CD14-positive monocyte (primary cell): ENCODE data around the gene ADAMTS17. TPM values are rescaled to one million over a fixed set of nuclear protein-coding genes. Genes with fewer than 3 reads are reported as not detected.

Source experiments
- DNase-seq, 3 donors: peaks; one replicate each; pipeline ENCODE4 v3.0.0-alpha.2; 2011 to 2022
- H2AFZ ChIP-seq: 2 replicates; pipeline ENCODE4 v1.6.0; 2012; ENCODE audit warnings: mild to moderate bottlenecking, low read depth, low read length, inconsistent platforms; ENCODE audit not compliant: insufficient read depth, poor library complexity, severe bottlenecking
- H3K27ac ChIP-seq, 2 donors: 1 replicate in 1 of 2; 2 replicates in 1 of 2; pipeline ENCODE4 v1.5.1; 2012 to 2013; ENCODE audit warnings: low read length in 2 of 2, control low read depth in 1 of 2, inconsistent platforms in 1 of 2, low read depth in 1 of 2, mild to moderate bottlenecking in 1 of 2
- H3K27me3 ChIP-seq, 2 donors: one replicate each; pipeline versions ENCODE4 v1.6.0 to v1.6.1; 2011 to 2013; ENCODE audit warnings: low read length in 2 of 2; ENCODE audit not compliant: control insufficient read depth in 2 of 2, insufficient read depth in 2 of 2
- H3K36me3 ChIP-seq, 2 donors: replicated peaks in 1 of 2; 1 replicate in 1 of 2; 2 replicates in 1 of 2; pipeline versions ENCODE4 v1.5.1 to v1.6.1; 2012 to 2013; ENCODE audit warnings: low read length in 2 of 2, control low read depth in 1 of 2, inconsistent platforms in 1 of 2, mild to moderate bottlenecking in 1 of 2; ENCODE audit not compliant: insufficient read depth in 2 of 2, control insufficient read depth in 1 of 2
- H3K4me1 ChIP-seq, 2 donors: 1 replicate in 1 of 2; 2 replicates in 1 of 2; pipeline versions ENCODE4 v1.5.1 to v1.6.1; 2012 to 2013; ENCODE audit warnings: low read length in 2 of 2, control low read depth in 1 of 2, inconsistent platforms in 1 of 2, mild to moderate bottlenecking in 1 of 2, moderate library complexity in 1 of 2; ENCODE audit not compliant: insufficient read depth in 2 of 2, control insufficient read depth in 1 of 2
- H3K4me2 ChIP-seq: replicated peaks from 2 replicates; pipeline ENCODE3; 2012; ENCODE audit warnings: low read length, moderate library complexity, mild to moderate bottlenecking; ENCODE audit not compliant: poor library complexity, severe bottlenecking; ENCODE audit errors: extremely low read depth
- H3K4me3 ChIP-seq, 3 experiments: fragments of 200-600 bp in 1 of 3; sonication (generic) in 1 of 3; replicated peaks in 1 of 3; 1 replicate in 2 of 3; 2 replicates in 1 of 3; pipeline ENCODE4 v1.5.1; 2011 to 2013; ENCODE audit warnings: low read length in 3 of 3, mild to moderate bottlenecking in 3 of 3, control low read depth in 2 of 3, low read depth in 2 of 3, inconsistent platforms in 1 of 3, moderate library complexity in 1 of 3
- H3K79me2 ChIP-seq: 2 replicates; pipeline ENCODE4 v1.6.0; 2012; ENCODE audit warnings: mild to moderate bottlenecking, control low read depth, inconsistent platforms, low read length, moderate library complexity; ENCODE audit not compliant: insufficient read depth
- H3K9ac ChIP-seq: 2 replicates; pipeline ENCODE4 v1.6.0; 2017; ENCODE audit warnings: low read length, mild to moderate bottlenecking; ENCODE audit not compliant: insufficient read depth, poor library complexity, severe bottlenecking
- H3K9me3 ChIP-seq, 2 donors: replicated peaks in 1 of 2; 1 replicate in 1 of 2; 2 replicates in 1 of 2; pipeline versions ENCODE4 v1.5.1 to v1.6.1; 2012 to 2013; ENCODE audit warnings: low read length in 2 of 2, control low read depth in 1 of 2; ENCODE audit not compliant: control insufficient read depth in 1 of 2, insufficient read depth in 1 of 2
- H4K20me1 ChIP-seq: 2 replicates; pipeline ENCODE4 v1.6.0; 2012; ENCODE audit warnings: mild to moderate bottlenecking, low read length, control low read depth, moderate library complexity; ENCODE audit not compliant: insufficient read depth
- H3K27ac Mint-ChIP-seq, 7 donors: one replicate each; pipeline ENCODE4 v1.8.0; 2020; ENCODE audit warnings: mild to moderate bottlenecking in 7 of 7, mixed read lengths in 7 of 7, moderate library complexity in 6 of 7, inconsistent platforms in 2 of 7
- H3K27me3 Mint-ChIP-seq, 3 donors: one replicate each; pipeline ENCODE4 v1.8.0; 2021 to 2022; ENCODE audit warnings: low read depth in 3 of 3, mild to moderate bottlenecking in 3 of 3, mixed read lengths in 3 of 3, moderate library complexity in 3 of 3, inconsistent platforms in 1 of 3
- H3K36me3 Mint-ChIP-seq, 2 donors: one replicate each; pipeline ENCODE4 v1.8.0; 2020; ENCODE audit warnings: mixed read lengths in 2 of 2, inconsistent platforms in 1 of 2, mild to moderate bottlenecking in 1 of 2
- H3K4me1 Mint-ChIP-seq: one replicate; pipeline ENCODE4 v1.8.0; 2020; ENCODE audit warnings: mild to moderate bottlenecking, mixed read lengths
- H3K4me3 Mint-ChIP-seq, 2 donors: one replicate each; pipeline ENCODE4 v1.8.0; 2020; ENCODE audit warnings: mild to moderate bottlenecking in 2 of 2, mixed read lengths in 2 of 2, moderate library complexity in 1 of 2
- H3K9me3 Mint-ChIP-seq, 7 donors: one replicate each; pipeline ENCODE4 v1.8.0; 2020 to 2022; ENCODE audit warnings: mixed read lengths in 7 of 7, mild to moderate bottlenecking in 6 of 7, moderate library complexity in 6 of 7, inconsistent platforms in 2 of 7
- WGBS: methylation state at CpG from one replicate; pipeline ENCODE4 v1.1.5; 2013; ENCODE audit warnings: missing lambda C conversion rate; ENCODE audit not compliant: insufficient coverage; 5-methylcytosine and 5-hydroxymethylcytosine counted together
- intact Hi-C, 2 donors: fragments of 100-400 bp; cut with micrococcal nuclease; formaldehyde crosslinking; loops; one replicate each; pipeline versions ENCODE4 v1.15.0 to v1.15.1; 2023
- polyA plus RNA-seq, 3 donors: library from polyadenylated mRNA; depleted of rRNA in 1 of 3; unstranded in 2 of 3; stranded (reverse) in 1 of 3; fragments of 300-500 nt in 2 of 3; fragments of >200 nt in 1 of 3; fragmentation: Illumina TruSeq in 2 of 3; gene quantifications; 1 replicate in 2 of 3; 2 replicates in 1 of 3; pipeline ENCODE4 v1.2.3, GENCODE V29; 2012 to 2021
- TF ChIP-seq, protein P1 (sequence below): fragments of 200-600 bp; IDR thresholded peaks from one replicate; pipeline ENCODE4 v1.8.0; 2022; ENCODE audit warnings: antibody characterized with exemption, mild to moderate bottlenecking

ADAMTS17 gene
- polyA plus RNA-seq, 3 donors = 0.03 to 0.25 TPM; not detected in 1

DNA sequence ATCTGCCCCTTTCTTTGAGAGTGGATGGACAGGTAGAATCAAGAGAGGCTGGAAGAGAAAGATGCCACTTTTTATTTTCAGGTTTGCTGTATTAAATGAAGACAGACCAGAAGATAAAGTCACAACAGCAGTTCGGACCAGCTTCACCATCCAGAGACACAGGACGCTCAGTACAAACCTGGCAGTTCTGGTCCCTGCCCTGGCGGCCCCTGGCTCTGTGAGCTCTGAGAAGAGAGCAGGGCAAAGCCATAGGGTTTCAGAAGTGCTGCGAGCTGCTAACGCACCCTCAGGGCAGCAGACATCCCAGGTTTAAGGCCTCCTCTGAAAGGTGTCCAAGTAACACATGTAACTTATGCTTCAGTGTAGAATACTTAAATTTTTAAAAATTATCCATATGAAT is 216.8 kb downstream of the ADAMTS17 start:
- H3K27me3 ChIP-seq = no peaks in the 10 kb centered on the region
- H3K4me3 ChIP-seq = no peak overlapping the region
- Mint-ChIP-seq H3K27me3 (peaks cover 2 to 6% (median 4%) of the 10 kb centered on the region in 3 donors), H3K9me3 (peaks cover 7 to 51% (median 25%) of the 10 kb centered on the region in 7 donors), H3K4me1 (no peaks in the 10 kb centered on the region), H3K4me3 (no peak overlapping the region), H3K27ac (peak overlapping the region in 1 of 7 donors; percentile 61), H3K36me3 (no peaks in the 10 kb centered on the region)
- no peak overlapping the region for H3K9ac ChIP-seq
- TF ChIP-seq, protein P1, sequence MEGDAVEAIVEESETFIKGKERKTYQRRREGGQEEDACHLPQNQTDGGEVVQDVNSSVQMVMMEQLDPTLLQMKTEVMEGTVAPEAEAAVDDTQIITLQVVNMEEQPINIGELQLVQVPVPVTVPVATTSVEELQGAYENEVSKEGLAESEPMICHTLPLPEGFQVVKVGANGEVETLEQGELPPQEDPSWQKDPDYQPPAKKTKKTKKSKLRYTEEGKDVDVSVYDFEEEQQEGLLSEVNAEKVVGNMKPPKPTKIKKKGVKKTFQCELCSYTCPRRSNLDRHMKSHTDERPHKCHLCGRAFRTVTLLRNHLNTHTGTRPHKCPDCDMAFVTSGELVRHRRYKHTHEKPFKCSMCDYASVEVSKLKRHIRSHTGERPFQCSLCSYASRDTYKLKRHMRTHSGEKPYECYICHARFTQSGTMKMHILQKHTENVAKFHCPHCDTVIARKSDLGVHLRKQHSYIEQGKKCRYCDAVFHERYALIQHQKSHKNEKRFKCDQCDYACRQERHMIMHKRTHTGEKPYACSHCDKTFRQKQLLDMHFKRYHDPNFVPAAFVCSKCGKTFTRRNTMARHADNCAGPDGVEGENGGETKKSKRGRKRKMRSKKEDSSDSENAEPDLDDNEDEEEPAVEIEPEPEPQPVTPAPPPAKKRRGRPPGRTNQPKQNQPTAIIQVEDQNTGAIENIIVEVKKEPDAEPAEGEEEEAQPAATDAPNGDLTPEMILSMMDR = no peak
- 100% methylated on average over 3 of the region's 5 CpGs for WGBS
- no peaks in the 10 kb centered on the region for H3K79me2 ChIP-seq
- peaks cover 18 to 21% of the 10 kb centered on the region in 2 donors for H3K9me3 ChIP-seq
- no peaks in the 10 kb centered on the region for H4K20me1 ChIP-seq
- no peak overlapping the region for H3K27ac ChIP-seq
- no peaks in the 10 kb centered on the region for H3K36me3 ChIP-seq
- DNase-seq = no peak
- intact Hi-C loops = no loop called here
- no peak overlapping the region for H2AFZ ChIP-seq
- H3K4me1 ChIP-seq = no peaks in the 10 kb centered on the region
- no peak overlapping the region for H3K4me2 ChIP-seq

DNA sequence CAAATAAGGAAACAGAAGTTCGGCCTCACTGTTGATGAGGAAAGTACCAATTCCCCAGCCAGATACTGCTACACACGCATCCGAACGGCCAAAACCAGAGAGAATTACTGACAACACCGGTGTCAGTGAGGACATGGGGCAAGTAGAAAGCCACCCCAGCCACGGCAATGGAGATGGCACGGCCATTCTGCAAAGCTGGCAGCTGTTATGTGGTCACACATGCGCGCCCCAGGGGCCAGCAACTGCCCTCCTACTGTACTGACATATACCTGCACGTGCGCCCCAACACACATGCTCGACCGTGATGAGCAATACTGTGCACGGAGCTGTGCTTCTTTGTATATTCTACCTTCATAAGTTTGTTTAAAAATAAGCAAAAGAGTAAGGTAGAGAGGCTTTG is 217.4 kb downstream of the ADAMTS17 start:
- no peak overlapping the region for H3K27ac Mint-ChIP-seq
- H3K4me2 ChIP-seq = no peak overlapping the region
- H3K79me2 ChIP-seq = no peaks in the 10 kb centered on the region
- H3K9me3 Mint-ChIP-seq = peaks cover 12 to 46% (median 28%) of the 10 kb centered on the region in 7 donors
- no peaks in the 10 kb centered on the region for H3K36me3 Mint-ChIP-seq
- DNase-seq = no peak
- H3K27ac ChIP-seq = no peak overlapping the region
- no peaks in the 10 kb centered on the region for H3K27me3 ChIP-seq
- peaks cover 21 to 27% of the 10 kb centered on the region in 2 donors for H3K9me3 ChIP-seq
- intact Hi-C loops = no loop called here
- H3K36me3 ChIP-seq = no peaks in the 10 kb centered on the region
- WGBS = 88% methylated on average over 7 of the region's 14 CpGs
- H4K20me1 ChIP-seq = no peaks in the 10 kb centered on the region
- TF ChIP-seq, protein P1 = no peak
- H3K4me1 Mint-ChIP-seq = no peaks in the 10 kb centered on the region
- H3K4me3 ChIP-seq = no peak overlapping the region
- peaks cover 0 to 4% (median 4%) of the 10 kb centered on the region in 3 donors for H3K27me3 Mint-ChIP-seq
- no peaks in the 10 kb centered on the region for H3K4me1 ChIP-seq
- no peak overlapping the region for H2AFZ ChIP-seq
- H3K9ac ChIP-seq = no peak overlapping the region
- H3K4me3 Mint-ChIP-seq = no peak overlapping the region
